ENCODE measurements around the gene LLCFC1. TPM values are rescaled to one million over a fixed set of nuclear protein-coding genes. Genes with fewer than 3 reads are reported as not detected.

Gene LLCFC1
- total and polyA plus RNA-seq, 2 of the 8 experiments (the other 6 are each of a cell fraction or from before 2014, with no cell fraction given): not detected

GRCh38 chr7:142901426-142902259, 37.6 kb upstream of the LLCFC1 start (continued):
- TF ChIP-seq JUN (IDR thresholded peaks at IDR 0.05; ENCODE audit: low read depth, low read length): no peak
- no peak for TF ChIP-seq TCF12 (IDR thresholded peaks at IDR 0.05; ENCODE audit: low read depth, low read length)
- TF ChIP-seq ATF2 (IDR thresholded peaks at IDR 0.05; ENCODE audit: low read length): no peak
- TF ChIP-seq BRCA1 (IDR thresholded peaks at IDR 0.05; ENCODE audit: low read depth, low read length): no peak
- TF ChIP-seq CTCF (IDR thresholded peaks at IDR 0.05; ENCODE audit: control extremely low read depth in 1 of 3, insufficient read depth in 1 of 3, low read depth in 1 of 3, low read length in 3 of 3): no peak
- no peak for TF ChIP-seq GABPA (IDR thresholded peaks at IDR 0.05; ENCODE audit: borderline replicate concordance, insufficient read depth, low read length)
- no peak for TF ChIP-seq CREB1 (IDR thresholded peaks at IDR 0.05)
